ACC112 (cell line): ENCODE results near the gene HMCES.

Experiments used
- H2AFZ ChIP-seq: fragments of 200-600 bp; sonication (generic); one replicate; pipeline ENCODE4 v1.6.0; 2017; ENCODE audit warnings: antibody characterized with exemption, low read length; ENCODE audit not compliant: unreplicated experiment
- H3K27ac ChIP-seq: fragments of 200-600 bp; sonication (generic); 2 replicates; pipeline ENCODE4 v1.5.1; 2014; ENCODE audit warnings: low read depth, mild to moderate bottlenecking, antibody characterized with exemption, low read length, moderate library complexity
- H3K27me3 ChIP-seq: fragments of 200-600 bp; sonication (generic); 2 replicates; pipeline ENCODE4 v1.6.1; 2014; ENCODE audit warnings: mild to moderate bottlenecking, antibody characterized with exemption, low read length, moderate library complexity, mixed read lengths; ENCODE audit not compliant: insufficient read depth
- H3K36me3 ChIP-seq: fragments of 200-600 bp; sonication (generic); 2 replicates; pipeline ENCODE4 v1.6.1; 2016; ENCODE audit warnings: mild to moderate bottlenecking, antibody characterized with exemption, low read length, moderate library complexity, mixed read lengths; ENCODE audit not compliant: insufficient read depth
- H3K4me1 ChIP-seq: fragments of 200-600 bp; sonication (generic); one replicate; pipeline ENCODE4 v1.6.1; 2016; ENCODE audit warnings: low read length, mixed read lengths; ENCODE audit not compliant: insufficient read depth, unreplicated experiment, control insufficient read depth
- H3K4me3 ChIP-seq: fragments of 200-600 bp; sonication (generic); 2 replicates; pipeline ENCODE4 v1.5.1; 2014; ENCODE audit warnings: mild to moderate bottlenecking, low read depth, low read length
- H3K79me2 ChIP-seq: fragments of 200-600 bp; sonication (generic); one replicate; pipeline ENCODE4 v1.6.0; 2016; ENCODE audit warnings: low read length; ENCODE audit not compliant: control insufficient read depth, unreplicated experiment, insufficient read depth

The HMCES gene

GRCh38 chr3:129313665-129314385, 35.2 kb downstream of the HMCES start:
- Histone ChIP-seq H2AFZ (peak overlapping the region; percentile 68), H3K4me1 (peaks cover 9% of the 10 kb centered on the region), H3K36me3 (no peaks in the 10 kb centered on the region), H3K4me3 (peak overlapping the region; percentile 91), H3K79me2 (peaks cover 5% of the 10 kb centered on the region), H3K27ac (peak overlapping the region; percentile 45; the same call in 1 of the 2 replicates), H3K27me3 (no peaks in the 10 kb centered on the region)

GRCh38 chr3:129314386-129315222, 35.9 kb downstream of the HMCES start:
- Histone ChIP-seq H3K27ac (peak overlapping the region; percentile 45), H3K27me3 (no peaks in the 10 kb centered on the region), H2AFZ (peak overlapping the region; percentile 68), H3K36me3 (no peaks in the 10 kb centered on the region), H3K79me2 (peaks cover 5% of the 10 kb centered on the region), H3K4me1 (peaks cover 9% of the 10 kb centered on the region), H3K4me3 (peak overlapping the region; percentile 91)

GRCh38 chr3:129315223-129315997, 36.7 kb downstream of the HMCES start:
- H3K79me2 ChIP-seq = peaks cover 5% of the 10 kb centered on the region
- no peaks in the 10 kb centered on the region for H3K27me3 ChIP-seq
- H3K4me3 ChIP-seq = peak overlapping the region; percentile 91
- H3K36me3 ChIP-seq = no peaks in the 10 kb centered on the region
- H2AFZ ChIP-seq = no peak overlapping the region
- H3K4me1 ChIP-seq = peaks cover 9% of the 10 kb centered on the region
- peak overlapping the region; percentile 44; the same call in 1 of the 2 replicates for H3K27ac ChIP-seq

GRCh38 chr3:129315998-129316247, 37.3 kb downstream of the HMCES start:
- Histone ChIP-seq H3K4me1 (peaks cover 9% of the 10 kb centered on the region), H3K36me3 (no peaks in the 10 kb centered on the region), H3K27me3 (no peaks in the 10 kb centered on the region), H2AFZ (no peak overlapping the region), H3K4me3 (peak overlapping the region; percentile 91), H3K27ac (peak overlapping the region; percentile 70; the same call in 1 of the 2 replicates), H3K79me2 (peaks cover 5% of the 10 kb centered on the region)

GRCh38 chr3:129316248-129317013, 37.8 kb downstream of the HMCES start:
- H3K36me3 ChIP-seq = no peaks in the 10 kb centered on the region
- H3K4me1 ChIP-seq = peaks cover 9% of the 10 kb centered on the region
- peak overlapping the region; percentile 70 for H3K27ac ChIP-seq
- H3K4me3 ChIP-seq = peak overlapping the region; percentile 91
- H3K79me2 ChIP-seq = peaks cover 5% of the 10 kb centered on the region
- peak overlapping the region; percentile 98 for H2AFZ ChIP-seq
- H3K27me3 ChIP-seq = no peaks in the 10 kb centered on the region

GRCh38 chr3:129317014-129317771, 38.5 kb downstream of the HMCES start:
- Histone ChIP-seq H3K36me3 (no peaks in the 10 kb centered on the region), H3K27me3 (no peaks in the 10 kb centered on the region), H3K4me1 (peaks cover 9% of the 10 kb centered on the region), H3K27ac (no peak overlapping the region), H3K4me3 (peak overlapping the region; percentile 91), H3K79me2 (peaks cover 5% of the 10 kb centered on the region), H2AFZ (no peak overlapping the region)

GRCh38 chr3:129317848-129318247, 39.2 kb downstream of the HMCES start:
- H3K27me3 ChIP-seq = no peaks in the 10 kb centered on the region
- H3K36me3 ChIP-seq = no peaks in the 10 kb centered on the region
- H3K27ac ChIP-seq = no peak overlapping the region
- H2AFZ ChIP-seq = no peak overlapping the region
- peaks cover 5% of the 10 kb centered on the region for H3K79me2 ChIP-seq
- no peak overlapping the region for H3K4me3 ChIP-seq
- peaks cover 9% of the 10 kb centered on the region for H3K4me1 ChIP-seq

- Histone ChIP-seq H3K4me3 (no peak overlapping the region), H2AFZ (no peak overlapping the region), H3K36me3 (no peaks in the 10 kb centered on the region), H3K4me1 (peaks cover 7% of the 10 kb centered on the region), H3K79me2 (peaks cover 5% of the 10 kb centered on the region), H3K27ac (no peak overlapping the region), H3K27me3 (no peaks in the 10 kb centered on the region)
These were observed 40.3 kb downstream of the HMCES start for GRCh38 chr3:129318921-129319320.

GRCh38 chr3:129320261-129320660, 41.6 kb downstream of the HMCES start:
- Histone ChIP-seq H3K4me3 (no peak overlapping the region), H3K27me3 (no peaks in the 10 kb centered on the region), H2AFZ (no peak overlapping the region), H3K36me3 (no peaks in the 10 kb centered on the region), H3K4me1 (no peaks in the 10 kb centered on the region), H3K79me2 (peaks cover 5% of the 10 kb centered on the region), H3K27ac (no peak overlapping the region)
